Measurements from ENCODE around the gene GPR78. TPM values are rescaled to one million over a fixed set of nuclear protein-coding genes. Genes with fewer than 3 reads are reported as not detected.

Gene GPR78
- not detected for total RNA-seq

GRCh38 chr4:8580321-8581093, at the start of gene GPR78:
Gene GPR78 (plus strand): TSS chr4:8580392. CDS start chr4:8580983, 591 bp downstream.
- ChIA-PET POLR2A (interaction anchor here (0.5 kb wide), 1 partner anchor 10 kb away, joined by 4 read pairs; no protein-coding TSS in a partner anchor), CTCF (no interaction called here)

GRCh38 chr4:8532245-8532781, 47.9 kb upstream of the GPR78 start:
- CTCF ChIA-PET = no interaction called here

GRCh38 chr4:8533274-8533865, 46.8 kb upstream of the GPR78 start:
- CTCF ChIA-PET = no interaction called here
- POLR2A ChIA-PET = no interaction called here

More at GRCh38 chr4:8532245-8532781, 47.9 kb upstream of the GPR78 start:
- POLR2A ChIA-PET = no interaction called here

- ChIA-PET POLR2A (no interaction called here), CTCF (no interaction called here)
These were observed 46.1 kb upstream of the GPR78 start for GRCh38 chr4:8534129-8534528.

GRCh38 chr4:8534611-8535010, 45.6 kb upstream of the GPR78 start:
- POLR2A ChIA-PET = no interaction called here

GRCh38 chr4:8536467-8536866, 43.7 kb upstream of the GPR78 start:
- POLR2A ChIA-PET = no interaction called here
- CTCF ChIA-PET = no interaction called here

More at GRCh38 chr4:8534611-8535010, 45.6 kb upstream of the GPR78 start:
- CTCF ChIA-PET = no interaction called here

- ChIA-PET CTCF (no interaction called here), POLR2A (no interaction called here)
These were observed 43.1 kb upstream of the GPR78 start for GRCh38 chr4:8537041-8537461.

- CTCF ChIA-PET = no interaction called here
- POLR2A ChIA-PET = no interaction called here
These were observed 42.0 kb upstream of the GPR78 start for GRCh38 chr4:8538076-8538702.

GRCh38 chr4:8538703-8539567, 41.3 kb upstream of the GPR78 start:
- CTCF ChIA-PET = no interaction called here
- POLR2A ChIA-PET = no interaction called here

- ChIA-PET POLR2A (no interaction called here), CTCF (no interaction called here)
These were observed 40.5 kb upstream of the GPR78 start for GRCh38 chr4:8539661-8540060.

- CTCF ChIA-PET = no interaction called here
- POLR2A ChIA-PET = no interaction called here
These were observed 40.1 kb upstream of the GPR78 start for GRCh38 chr4:8540072-8540471.

GRCh38 chr4:8540586-8540985, 39.6 kb upstream of the GPR78 start:
- CTCF ChIA-PET = no interaction called here
- POLR2A ChIA-PET = no interaction called here

GRCh38 chr4:8540991-8541390, 39.2 kb upstream of the GPR78 start:
- CTCF ChIA-PET = no interaction called here
- POLR2A ChIA-PET = no interaction called here

- POLR2A ChIA-PET = no interaction called here
- CTCF ChIA-PET = no interaction called here
These were observed 38.0 kb upstream of the GPR78 start for GRCh38 chr4:8541981-8542715.

- POLR2A ChIA-PET = no interaction called here
- CTCF ChIA-PET = no interaction called here
These were observed 37.2 kb upstream of the GPR78 start for GRCh38 chr4:8542776-8543525.

- ChIA-PET CTCF (no interaction called here), POLR2A (no interaction called here)
These were observed 36.6 kb upstream of the GPR78 start for GRCh38 chr4:8543623-8544022.

- POLR2A ChIA-PET = no interaction called here
- CTCF ChIA-PET = no interaction called here
These were observed 35.9 kb upstream of the GPR78 start for GRCh38 chr4:8544282-8544681.

- ChIA-PET CTCF (no interaction called here), POLR2A (no interaction called here)
These were observed 35.3 kb upstream of the GPR78 start for GRCh38 chr4:8544741-8545438.

All from activated CD8-positive, alpha-beta memory T cell treated with anti-CD3 and anti-CD28 coated beads for 36 hours (primary cell).